Activated T-helper 2 cell treated with anti-CD3 and anti-CD28 coated beads, Interferon-gamma antibody, Interleukin-2, Interleukin-4, amounts not matched to agents 10 μg/mL and 5 μg/mL and 100 μg/mL, durations not matched to agents 14 hours and 24 hours and 36 hours (primary cell): Measurements from ENCODE around the gene LVRN. TPM values are rescaled to one million over a fixed set of nuclear protein-coding genes. Genes with fewer than 3 reads are reported as not detected.
"Not testable (repeated sequence)": the region's sequence is repeated elsewhere in the genome, so short reads cannot be mapped to it uniquely, and the experiment has no call there.

Experiments
- DNase-seq: peaks from one replicate; pipeline ENCODE4 v3.0.0; 2021; ENCODE audit warnings: low spot score
- H3K27ac Mint-ChIP-seq: one replicate; pipeline ENCODE4 v1.8.0; 2021; ENCODE audit warnings: mixed read lengths
- H3K27me3 Mint-ChIP-seq: one replicate; pipeline ENCODE4 v1.8.0; 2021; ENCODE audit warnings: low read depth, mixed read lengths
- H3K36me3 Mint-ChIP-seq: one replicate; pipeline ENCODE4 v1.8.0; 2021; ENCODE audit warnings: low read depth, mixed read lengths
- H3K4me1 Mint-ChIP-seq: one replicate; pipeline ENCODE4 v1.8.0; 2021; ENCODE audit warnings: low read depth, mixed read lengths
- H3K4me3 Mint-ChIP-seq: one replicate; pipeline ENCODE4 v1.8.0; 2021; ENCODE audit warnings: low read depth, mild to moderate bottlenecking, moderate library complexity, mixed read lengths
- H3K9me3 Mint-ChIP-seq: one replicate; pipeline ENCODE4 v1.8.0; 2021; ENCODE audit warnings: mixed read lengths
- intact Hi-C: fragments of 100-400 bp; cut with micrococcal nuclease; formaldehyde crosslinking; loops from one replicate; pipeline ENCODE4 v1.15.1; 2023
- total RNA-seq: library from RNA; stranded (reverse); gene quantifications from 2 replicates; pipeline ENCODE4 v1.2.3, GENCODE V29; 2022

Gene LVRN
- total RNA-seq, result 0.07 TPM in 1 of 2 replicates, not detected in the other

- Mint-ChIP-seq H3K4me3 (no peak within 1 kb of the TSS), H3K36me3 (no peaks in the 10 kb centered on the region), H3K9me3 (no peaks in the 10 kb centered on the region), H3K27me3 (peaks cover 62% of the 10 kb centered on the region), H3K27ac (no peak within 1 kb of the TSS), H3K4me1 (no peaks in the 10 kb centered on the region)
- DNase-seq, result no peak
- intact Hi-C loops, result loop anchor here (2.0 kb wide), 1 partner anchor 611 kb away; no protein-coding TSS in a partner anchor
Observed at GRCh38 chr5:115962239-115962564, at the start of gene LVRN. LVRN (plus strand) TSS chr5:115962475; CDS start chr5:115962618, 143 bp downstream.

DNA sequence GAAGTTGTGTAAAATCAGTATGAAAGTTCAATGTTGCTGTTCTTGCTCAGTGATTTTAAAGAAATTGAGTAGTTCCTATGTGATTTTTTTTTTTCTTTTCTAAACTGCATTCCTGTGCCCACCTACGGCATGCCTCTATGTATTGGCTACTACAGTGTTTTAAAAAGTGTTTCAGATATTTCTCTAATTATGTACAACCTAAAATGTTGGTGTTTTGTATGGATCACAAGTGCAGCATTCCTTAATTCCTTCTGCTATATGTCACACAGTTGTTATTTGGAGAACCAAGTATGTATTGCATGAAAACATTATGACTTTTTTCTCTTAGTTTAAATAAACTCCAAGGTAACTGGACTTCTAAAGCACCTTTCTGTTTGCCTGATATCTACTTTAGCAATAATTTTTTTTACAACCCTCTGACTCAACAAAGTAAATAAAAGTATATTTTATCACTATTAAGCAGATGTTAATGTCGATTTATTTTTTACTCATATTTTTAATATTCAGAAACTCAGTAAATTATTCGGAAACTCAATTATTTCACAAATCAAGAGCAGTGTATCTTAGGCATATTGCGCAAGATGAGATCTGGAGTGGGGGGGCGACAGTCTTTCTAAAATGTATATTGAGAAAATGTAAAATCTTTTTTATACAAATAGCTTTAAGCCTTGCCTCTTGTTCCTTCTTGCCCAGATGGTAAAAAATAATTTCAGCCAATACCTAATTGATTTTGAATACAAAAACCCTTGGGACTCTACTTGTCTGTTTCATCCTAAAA, 48.5 kb upstream of the LVRN start:
- H3K4me3 Mint-ChIP-seq, H3K9me3 Mint-ChIP-seq, intact Hi-C loops, H3K36me3 Mint-ChIP-seq, H3K27me3 Mint-ChIP-seq, DNase-seq, H3K4me1 Mint-ChIP-seq, H3K27ac Mint-ChIP-seq: not testable (repeated sequence)

GRCh38 chr5:115920171-115920725, 42.0 kb upstream of the LVRN start:
- Mint-ChIP-seq H3K4me3 (no peak overlapping the region), H3K27me3 (no peaks in the 10 kb centered on the region), H3K36me3 (no peaks in the 10 kb centered on the region), H3K27ac (no peak overlapping the region), H3K9me3 (no peaks in the 10 kb centered on the region), H3K4me1 (no peaks in the 10 kb centered on the region)
- intact Hi-C loops, result no loop called here
- DNase-seq, result no peak

- DNase-seq, H3K4me1 Mint-ChIP-seq, H3K27ac Mint-ChIP-seq, H3K9me3 Mint-ChIP-seq, H3K36me3 Mint-ChIP-seq, H3K27me3 Mint-ChIP-seq, H3K4me3 Mint-ChIP-seq, intact Hi-C loops: not testable (repeated sequence)
Observed at GRCh38 chr5:115928578-115929407, 33.5 kb upstream of the LVRN start.

DNA sequence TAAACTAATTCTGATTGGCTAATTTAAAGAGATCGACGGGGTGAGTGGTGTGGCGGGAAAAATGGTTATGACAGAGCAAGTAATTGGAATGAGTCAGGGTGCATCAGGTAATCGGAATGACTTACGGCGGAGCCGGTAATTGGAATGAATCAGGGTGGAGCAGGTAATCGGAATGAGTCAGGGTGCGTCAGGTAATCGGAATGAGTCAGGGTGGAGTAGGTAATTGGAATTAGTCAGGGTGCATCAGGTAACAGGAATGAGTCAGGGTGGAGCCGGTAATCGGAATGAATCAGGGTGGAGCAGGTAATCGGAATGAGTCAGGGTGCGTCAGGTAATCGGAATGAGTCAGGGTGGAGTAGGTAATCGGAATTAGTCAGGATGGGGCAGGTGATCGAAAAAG, 32.1 kb upstream of the LVRN start:
- intact Hi-C loops, H3K27me3 Mint-ChIP-seq, H3K9me3 Mint-ChIP-seq, H3K4me3 Mint-ChIP-seq, DNase-seq, H3K36me3 Mint-ChIP-seq, H3K4me1 Mint-ChIP-seq, H3K27ac Mint-ChIP-seq: not testable (repeated sequence)

DNA sequence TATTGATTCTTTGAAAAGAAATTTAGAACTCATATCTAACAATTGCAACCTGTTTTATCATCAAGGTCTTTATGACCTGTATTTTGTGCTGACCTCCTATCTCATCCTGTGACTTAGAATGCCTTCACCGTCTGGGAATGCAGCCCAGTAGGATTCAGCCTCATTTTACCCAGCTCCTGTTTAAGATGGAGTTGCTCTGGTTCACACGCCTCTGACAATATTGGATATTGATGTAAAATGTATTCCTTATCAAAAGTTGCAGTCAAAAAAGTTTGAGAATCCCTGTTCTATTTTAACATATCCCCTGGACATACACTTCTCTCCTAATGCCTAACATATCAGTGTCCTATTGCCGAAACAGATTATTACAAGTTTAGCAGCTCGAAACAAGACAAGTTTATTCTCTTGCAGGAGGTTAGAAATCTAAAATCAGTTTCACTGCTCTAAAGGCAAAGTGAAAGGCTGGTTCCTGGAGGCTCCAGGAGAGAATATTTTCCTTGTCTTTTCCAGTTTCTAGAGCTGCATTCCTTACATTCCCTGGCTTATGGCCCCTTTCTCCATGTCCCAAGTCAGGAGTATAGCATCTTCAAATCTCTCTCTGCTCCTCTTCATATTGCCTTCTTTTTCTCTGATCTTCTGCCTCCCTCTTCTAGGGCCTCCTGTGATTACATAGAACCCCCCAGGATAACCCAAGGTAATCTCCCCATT, 31.5 kb upstream of the LVRN start:
- H3K27ac Mint-ChIP-seq, result no peak overlapping the region
- H3K36me3 Mint-ChIP-seq, result no peaks in the 10 kb centered on the region
- intact Hi-C loops, result no loop called here
- H3K4me3 Mint-ChIP-seq, result no peak overlapping the region
- no peak for DNase-seq
- no peaks in the 10 kb centered on the region for H3K4me1 Mint-ChIP-seq
- no peaks in the 10 kb centered on the region for H3K27me3 Mint-ChIP-seq
- no peaks in the 10 kb centered on the region for H3K9me3 Mint-ChIP-seq

DNA sequence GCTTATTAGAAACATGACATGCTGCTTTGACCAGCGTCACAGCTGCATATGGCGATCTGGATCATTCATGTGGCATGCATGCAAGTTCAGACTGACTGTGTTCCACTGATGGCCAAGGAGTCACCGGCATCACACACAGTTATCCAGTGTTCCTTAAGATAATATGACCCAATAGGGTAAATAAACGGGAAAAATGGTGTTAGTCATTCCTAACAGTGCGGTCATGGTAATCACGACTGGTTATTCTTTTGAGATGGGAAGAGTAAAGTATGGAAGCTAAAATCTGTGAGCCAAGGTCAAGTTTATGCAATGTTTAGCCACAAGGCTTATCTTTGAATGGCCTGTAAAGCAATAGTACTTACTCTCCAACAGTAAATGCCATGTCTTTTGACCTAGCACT, 29.3 kb upstream of the LVRN start:
- Mint-ChIP-seq H3K4me3 (no peak overlapping the region), H3K27ac (no peak overlapping the region), H3K9me3 (no peaks in the 10 kb centered on the region), H3K27me3 (peaks cover 3% of the 10 kb centered on the region), H3K36me3 (no peaks in the 10 kb centered on the region), H3K4me1 (no peaks in the 10 kb centered on the region)
- intact Hi-C loops, result no loop called here
- DNase-seq, result no peak

- no peak overlapping the region for H3K4me3 Mint-ChIP-seq
Observed at GRCh38 chr5:115934388-115934974, 27.8 kb upstream of the LVRN start.

DNA sequence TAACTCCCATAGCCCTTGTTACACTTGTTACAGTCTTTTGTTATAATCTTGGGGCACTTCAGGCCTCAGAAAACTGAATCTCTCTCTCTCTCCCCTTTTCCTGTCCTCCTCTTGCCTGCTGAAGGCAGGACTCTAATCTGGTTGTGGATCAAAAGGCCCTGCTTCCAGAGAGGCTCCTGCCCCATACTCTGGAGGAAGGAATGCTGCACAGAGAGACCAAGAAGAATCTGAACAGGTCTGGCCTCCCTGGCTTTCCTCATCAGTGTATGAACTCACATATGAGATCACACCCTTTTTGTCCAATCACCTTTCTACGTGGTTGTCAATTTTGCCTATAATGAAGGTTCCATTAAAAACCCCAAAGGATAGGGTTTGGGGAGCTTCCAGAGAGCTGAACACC, 26.2 kb upstream of the LVRN start:
- intact Hi-C loops, result no loop called here
- H3K27ac Mint-ChIP-seq, result no peak overlapping the region
- H3K36me3 Mint-ChIP-seq, result no peaks in the 10 kb centered on the region
- no peak overlapping the region for H3K4me3 Mint-ChIP-seq
- no peaks in the 10 kb centered on the region for H3K9me3 Mint-ChIP-seq
- H3K27me3 Mint-ChIP-seq, result peaks cover 3% of the 10 kb centered on the region
- DNase-seq, result no peak
- no peaks in the 10 kb centered on the region for H3K4me1 Mint-ChIP-seq

More at GRCh38 chr5:115934388-115934974, 27.8 kb upstream of the LVRN start:
- H3K36me3 Mint-ChIP-seq, result no peaks in the 10 kb centered on the region
- no peak overlapping the region for H3K27ac Mint-ChIP-seq
- H3K4me1 Mint-ChIP-seq, result no peaks in the 10 kb centered on the region
- DNase-seq, result no peak
- H3K27me3 Mint-ChIP-seq, result peaks cover 3% of the 10 kb centered on the region
- H3K9me3 Mint-ChIP-seq, result no peaks in the 10 kb centered on the region
- intact Hi-C loops, result no loop called here

- H3K27ac Mint-ChIP-seq, result no peak overlapping the region
- intact Hi-C loops, result no loop called here
- no peaks in the 10 kb centered on the region for H3K4me1 Mint-ChIP-seq
- H3K9me3 Mint-ChIP-seq, result peaks cover 4% of the 10 kb centered on the region
- DNase-seq, result no peak
- H3K4me3 Mint-ChIP-seq, result no peak overlapping the region
- no peaks in the 10 kb centered on the region for H3K36me3 Mint-ChIP-seq
- H3K27me3 Mint-ChIP-seq, result peaks cover 3% of the 10 kb centered on the region
Observed at GRCh38 chr5:115939059-115939458, 23.2 kb upstream of the LVRN start.

- Mint-ChIP-seq H3K36me3 (no peaks in the 10 kb centered on the region), H3K4me1 (no peaks in the 10 kb centered on the region)
Observed at GRCh38 chr5:115940080-115940810, 22.0 kb upstream of the LVRN start.

More at GRCh38 chr5:115940080-115940810, 22.0 kb upstream of the LVRN start:
- H3K27ac Mint-ChIP-seq, result no peak overlapping the region
- intact Hi-C loops, result no loop called here
- no peak for DNase-seq
- H3K4me3 Mint-ChIP-seq, result no peak overlapping the region
- H3K27me3 Mint-ChIP-seq, result peaks cover 3% of the 10 kb centered on the region
- peaks cover 4% of the 10 kb centered on the region for H3K9me3 Mint-ChIP-seq
